GM21737 (cell line): ENCODE data around the gene DPYSL4.
"Not testable (repeated sequence)": the region's sequence is repeated elsewhere in the genome, so short reads cannot be mapped to it uniquely, and the experiment has no call there.

ENCODE experiments used
- ATAC-seq: cut with Tn5 transposase; IDR thresholded peaks from one replicate; pipeline ENCODE4 v1.9.1; 2021; ENCODE audit warnings: mild to moderate bottlenecking, moderate library complexity; ENCODE audit not compliant: unreplicated experiment

The DPYSL4 gene

GRCh38 chr10:132205650-132206376 lies 19.1 kb downstream of the DPYSL4 start:
- ATAC-seq, result no peak

- no peak for ATAC-seq
These were observed 19.6 kb downstream of the DPYSL4 start for GRCh38 chr10:132206377-132206745.

GRCh38 chr10:132206806-132207535 lies 20.2 kb downstream of the DPYSL4 start:
- no peak for ATAC-seq

GRCh38 chr10:132207536-132208461 lies 21.1 kb downstream of the DPYSL4 start:
- ATAC-seq, result no peak

- ATAC-seq, result no peak
These were observed 21.8 kb downstream of the DPYSL4 start for GRCh38 chr10:132208462-132209050.

GRCh38 chr10:132209130-132209529 lies 22.4 kb downstream of the DPYSL4 start:
- no peak for ATAC-seq

GRCh38 chr10:132209978-132210530 lies 23.3 kb downstream of the DPYSL4 start:
- no peak for ATAC-seq

GRCh38 chr10:132210766-132211165 lies 24.0 kb downstream of the DPYSL4 start:
- ATAC-seq, result no peak

GRCh38 chr10:132211246-132211645 lies 24.5 kb downstream of the DPYSL4 start:
- no peak for ATAC-seq

- no peak for ATAC-seq
These were observed 26.1 kb downstream of the DPYSL4 start for GRCh38 chr10:132212816-132213215.

- ATAC-seq, result no peak
These were observed 27.2 kb downstream of the DPYSL4 start for GRCh38 chr10:132213917-132214316.

GRCh38 chr10:132216441-132216840 lies 29.7 kb downstream of the DPYSL4 start:
- ATAC-seq, result not testable (repeated sequence)

- no peak for ATAC-seq
These were observed 32.7 kb downstream of the DPYSL4 start for GRCh38 chr10:132219486-132219885.

- no peak for ATAC-seq
These were observed 33.3 kb downstream of the DPYSL4 start for GRCh38 chr10:132220061-132220460.

GRCh38 chr10:132220996-132221395 lies 34.2 kb downstream of the DPYSL4 start:
- ATAC-seq, result not testable (repeated sequence)

GRCh38 chr10:132222726-132223125 lies 36.0 kb downstream of the DPYSL4 start:
- no peak for ATAC-seq

GRCh38 chr10:132223156-132223590 lies 36.4 kb downstream of the DPYSL4 start:
- peak; percentile 82 for ATAC-seq

GRCh38 chr10:132223611-132224342 lies 37.0 kb downstream of the DPYSL4 start:
- ATAC-seq, result no peak

- ATAC-seq, result no peak
These were observed 37.8 kb downstream of the DPYSL4 start for GRCh38 chr10:132224343-132225072.
